HUES48 (cell line): ENCODE measurements around the gene RCAN2.

Experiments
- H3K27ac ChIP-seq: one replicate; pipeline ENCODE4 v1.7.0; 2013; ENCODE audit warnings: low read depth, low read length, inconsistent platforms
- H3K27me3 ChIP-seq: 2 replicates; pipeline ENCODE4 v1.6.1; 2013; ENCODE audit warnings: mild to moderate bottlenecking, low read length; ENCODE audit not compliant: control insufficient read depth, insufficient read depth
- H3K36me3 ChIP-seq: 2 replicates; pipeline ENCODE4 v1.6.1; 2013; ENCODE audit warnings: low read length; ENCODE audit not compliant: control insufficient read depth, insufficient read depth
- H3K4me1 ChIP-seq: 2 replicates; pipeline ENCODE4 v1.6.1; 2013; ENCODE audit warnings: mild to moderate bottlenecking, low read length; ENCODE audit not compliant: control insufficient read depth, insufficient read depth
- H3K4me3 ChIP-seq: 2 replicates; pipeline ENCODE4 v1.5.1; 2013; ENCODE audit warnings: mild to moderate bottlenecking, low read depth, low read length
- H3K9ac ChIP-seq: 2 replicates; pipeline ENCODE4 v1.6.1; 2013; ENCODE audit warnings: mild to moderate bottlenecking, low read depth, low read length, moderate library complexity
- H3K9me3 ChIP-seq: 2 replicates; pipeline ENCODE4 v1.6.1; 2013; ENCODE audit warnings: low read length; ENCODE audit not compliant: control insufficient read depth, insufficient read depth

Gene RCAN2

GRCh38 chr6:46251583-46252339 lies 239.5 kb downstream of the RCAN2 start:
- no peaks in the 10 kb centered on the region for H3K27me3 ChIP-seq
- no peaks in the 10 kb centered on the region for H3K4me1 ChIP-seq
- H3K36me3 ChIP-seq = no peaks in the 10 kb centered on the region

GRCh38 chr6:46248143-46248542 lies 243.1 kb downstream of the RCAN2 start:
- H3K27ac ChIP-seq = no peak overlapping the region
- H3K4me3 ChIP-seq = no peak overlapping the region
- H3K4me1 ChIP-seq = no peaks in the 10 kb centered on the region; the same call in 1 of the 2 replicates
- H3K36me3 ChIP-seq = no peaks in the 10 kb centered on the region
- no peaks in the 10 kb centered on the region for H3K27me3 ChIP-seq
- no peaks in the 10 kb centered on the region for H3K9me3 ChIP-seq
- no peak overlapping the region for H3K9ac ChIP-seq

More at GRCh38 chr6:46251583-46252339, 239.5 kb downstream of the RCAN2 start:
- Histone ChIP-seq H3K9me3 (no peaks in the 10 kb centered on the region), H3K4me3 (no peak overlapping the region), H3K9ac (no peak overlapping the region), H3K27ac (no peak overlapping the region)

- H3K4me3 ChIP-seq = no peak overlapping the region
- no peak overlapping the region for H3K9ac ChIP-seq
- no peaks in the 10 kb centered on the region for H3K27me3 ChIP-seq
- no peaks in the 10 kb centered on the region; the same call in 1 of the 2 replicates for H3K4me1 ChIP-seq
- H3K27ac ChIP-seq = no peak overlapping the region
- no peaks in the 10 kb centered on the region for H3K36me3 ChIP-seq
- no peaks in the 10 kb centered on the region for H3K9me3 ChIP-seq
These were observed 244.5 kb downstream of the RCAN2 start for GRCh38 chr6:46246727-46247126.

- no peak overlapping the region for H3K9ac ChIP-seq
- no peaks in the 10 kb centered on the region for H3K36me3 ChIP-seq
- H3K27me3 ChIP-seq = no peaks in the 10 kb centered on the region
- H3K4me1 ChIP-seq = no peaks in the 10 kb centered on the region; the same call in 1 of the 2 replicates
- H3K27ac ChIP-seq = no peak overlapping the region
- no peak overlapping the region for H3K4me3 ChIP-seq
- H3K9me3 ChIP-seq = no peaks in the 10 kb centered on the region
These were observed 245.2 kb downstream of the RCAN2 start for GRCh38 chr6:46246081-46246480.

- no peak overlapping the region for H3K27ac ChIP-seq
These were observed 246.6 kb downstream of the RCAN2 start for GRCh38 chr6:46244670-46245069.

GRCh38 chr6:46243754-46244153 lies 247.5 kb downstream of the RCAN2 start:
- Histone ChIP-seq H3K36me3 (no peaks in the 10 kb centered on the region), H3K27ac (no peak overlapping the region), H3K4me3 (no peak overlapping the region), H3K4me1 (no peaks in the 10 kb centered on the region; the same call in 1 of the 2 replicates), H3K27me3 (no peaks in the 10 kb centered on the region), H3K9ac (no peak overlapping the region), H3K9me3 (no peaks in the 10 kb centered on the region)

More at GRCh38 chr6:46244670-46245069, 246.6 kb downstream of the RCAN2 start:
- Histone ChIP-seq H3K9ac (no peak overlapping the region), H3K27me3 (no peaks in the 10 kb centered on the region), H3K4me3 (no peak overlapping the region), H3K4me1 (no peaks in the 10 kb centered on the region; the same call in 1 of the 2 replicates), H3K36me3 (no peaks in the 10 kb centered on the region), H3K9me3 (no peaks in the 10 kb centered on the region)

GRCh38 chr6:46242921-46243320 lies 248.3 kb downstream of the RCAN2 start:
- Histone ChIP-seq H3K9ac (no peak overlapping the region), H3K36me3 (no peaks in the 10 kb centered on the region), H3K4me1 (no peaks in the 10 kb centered on the region; the same call in 1 of the 2 replicates), H3K27me3 (no peaks in the 10 kb centered on the region), H3K27ac (no peak overlapping the region), H3K9me3 (no peaks in the 10 kb centered on the region), H3K4me3 (no peak overlapping the region)

GRCh38 chr6:46240866-46241565 lies 250.2 kb downstream of the RCAN2 start:
- H3K27ac ChIP-seq = no peak overlapping the region
- no peaks in the 10 kb centered on the region for H3K9me3 ChIP-seq

GRCh38 chr6:46236752-46237151 lies 254.5 kb downstream of the RCAN2 start:
- Histone ChIP-seq H3K9ac (no peak overlapping the region), H3K4me1 (no peaks in the 10 kb centered on the region), H3K9me3 (no peaks in the 10 kb centered on the region), H3K27ac (no peak overlapping the region), H3K4me3 (no peak overlapping the region), H3K27me3 (no peaks in the 10 kb centered on the region), H3K36me3 (no peaks in the 10 kb centered on the region)

More at GRCh38 chr6:46240866-46241565, 250.2 kb downstream of the RCAN2 start:
- Histone ChIP-seq H3K4me1 (no peaks in the 10 kb centered on the region; the same call in 1 of the 2 replicates), H3K4me3 (no peak overlapping the region), H3K9ac (no peak overlapping the region), H3K27me3 (no peaks in the 10 kb centered on the region), H3K36me3 (no peaks in the 10 kb centered on the region)

GRCh38 chr6:46235242-46235641 lies 256.0 kb downstream of the RCAN2 start:
- no peak overlapping the region for H3K9ac ChIP-seq
- peaks cover 7% of the 10 kb centered on the region; the same call in 1 of the 2 replicates for H3K9me3 ChIP-seq
- H3K4me3 ChIP-seq = no peak overlapping the region
- H3K27ac ChIP-seq = no peak overlapping the region
- no peaks in the 10 kb centered on the region for H3K27me3 ChIP-seq
- no peaks in the 10 kb centered on the region for H3K4me1 ChIP-seq
- H3K36me3 ChIP-seq = no peaks in the 10 kb centered on the region

GRCh38 chr6:46234700-46235099 lies 256.5 kb downstream of the RCAN2 start:
- H3K27ac ChIP-seq = no peak overlapping the region
- no peaks in the 10 kb centered on the region for H3K4me1 ChIP-seq
- no peak overlapping the region for H3K9ac ChIP-seq
- no peaks in the 10 kb centered on the region for H3K36me3 ChIP-seq
- H3K9me3 ChIP-seq = peaks cover 7% of the 10 kb centered on the region; the same call in 1 of the 2 replicates
- H3K27me3 ChIP-seq = no peaks in the 10 kb centered on the region
- no peak overlapping the region for H3K4me3 ChIP-seq
